NCI-H2227 (cell line): ENCODE results near the gene DDX17.
A peak's percentile ranks its signal among the peaks of the same experiment; 100 is the strongest.
"Not testable (repeated sequence)": the region's sequence is repeated elsewhere in the genome, so short reads cannot be mapped to it uniquely, and the experiment has no call there.

Experiments used
- DNase-seq: peaks from one replicate; lab custom pipeline; 2025; ENCODE audit not compliant: unreplicated experiment; lab: John Stamatoyannopoulos, UW

DDX17 gene

DNA sequence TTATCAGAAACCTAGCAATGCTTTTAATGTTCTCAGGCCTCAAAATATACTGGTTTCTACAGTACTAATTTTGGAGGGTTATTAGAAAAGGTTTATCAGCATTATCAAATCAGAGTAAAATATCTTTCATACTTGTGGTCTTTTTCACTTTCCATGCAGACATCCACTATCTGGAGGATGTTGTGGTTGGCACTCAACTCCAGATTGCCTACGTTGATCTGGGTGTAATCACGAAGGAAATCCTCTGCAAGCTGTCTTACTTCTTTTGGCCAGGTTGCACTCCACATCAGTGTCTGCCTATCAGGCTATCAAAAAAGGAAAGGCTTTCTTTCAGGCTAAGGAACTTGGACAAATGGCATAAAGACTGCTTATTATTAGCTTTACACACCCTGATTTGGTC is 11.6 kb downstream of the DDX17 start:
- no peak for DNase-seq

DNA sequence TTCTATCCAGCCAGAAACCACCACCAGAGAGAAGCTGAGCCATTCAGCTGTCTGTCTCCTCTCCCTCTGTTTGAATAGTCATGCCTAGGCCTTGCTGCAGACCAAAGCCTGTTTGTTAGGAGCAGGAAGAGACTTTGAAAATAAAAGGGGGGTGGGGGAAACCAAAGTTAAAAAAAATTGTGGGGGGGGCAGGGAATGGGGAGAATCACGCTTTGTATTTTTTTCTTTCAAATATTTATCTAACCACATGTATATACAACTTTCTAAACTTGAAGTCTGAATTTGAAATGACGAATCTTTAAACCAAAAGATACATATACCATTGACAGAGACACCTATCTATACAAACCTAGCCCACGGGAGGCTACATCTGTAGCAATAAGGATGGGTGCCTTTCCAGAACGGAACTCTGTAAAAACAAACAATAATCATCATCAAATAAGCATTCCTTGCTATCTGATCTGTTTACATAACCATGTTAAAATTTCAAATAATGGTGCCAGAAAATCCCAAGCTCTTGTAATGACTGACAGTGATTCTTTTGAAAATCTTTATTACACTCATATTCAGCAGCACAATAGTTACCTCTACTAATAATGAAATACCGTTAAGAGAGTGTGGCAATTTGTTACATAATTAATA is 14.3 kb downstream of the DDX17 start:
- DNase-seq: no peak

DNA sequence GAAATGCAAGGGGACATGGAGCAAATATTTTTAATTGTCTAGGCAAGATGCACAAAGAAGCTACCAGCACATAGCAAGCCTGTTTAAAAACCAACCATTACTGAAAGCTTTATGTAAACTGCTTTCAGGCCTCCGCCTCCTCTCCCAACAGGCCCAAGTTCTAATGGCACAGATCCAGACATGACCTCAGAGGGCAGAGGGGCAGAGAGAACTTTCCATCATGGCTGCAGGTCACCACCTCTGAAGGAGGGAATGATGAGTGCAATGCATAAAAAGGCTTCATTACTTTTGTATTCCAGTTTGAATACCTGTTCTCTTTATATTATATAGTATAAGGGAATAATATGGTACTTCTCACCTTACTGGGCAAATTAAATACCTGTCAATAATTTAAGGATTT is 15.2 kb downstream of the DDX17 start:
- DNase-seq: no peak

DNA sequence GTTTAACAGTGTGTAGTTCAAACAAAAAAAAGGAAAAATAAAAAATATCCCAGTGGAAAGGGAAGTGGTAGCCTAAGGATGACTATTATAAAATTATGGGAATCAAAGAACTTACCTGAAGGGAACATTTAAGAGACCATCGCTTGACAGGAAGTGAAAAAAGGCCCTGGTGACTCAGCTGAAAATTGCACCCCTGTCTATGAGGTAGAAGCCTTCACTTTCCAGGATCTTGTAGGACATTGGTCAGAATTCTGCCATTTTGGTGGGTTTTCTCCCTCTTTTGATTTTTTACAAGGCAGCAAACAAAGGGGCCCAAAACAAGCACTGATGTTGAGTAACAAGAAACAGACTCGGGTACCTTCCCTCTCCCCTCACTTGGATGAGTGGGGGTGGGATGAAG is 15.6 kb downstream of the DDX17 start:
- DNase-seq: no peak

DNA sequence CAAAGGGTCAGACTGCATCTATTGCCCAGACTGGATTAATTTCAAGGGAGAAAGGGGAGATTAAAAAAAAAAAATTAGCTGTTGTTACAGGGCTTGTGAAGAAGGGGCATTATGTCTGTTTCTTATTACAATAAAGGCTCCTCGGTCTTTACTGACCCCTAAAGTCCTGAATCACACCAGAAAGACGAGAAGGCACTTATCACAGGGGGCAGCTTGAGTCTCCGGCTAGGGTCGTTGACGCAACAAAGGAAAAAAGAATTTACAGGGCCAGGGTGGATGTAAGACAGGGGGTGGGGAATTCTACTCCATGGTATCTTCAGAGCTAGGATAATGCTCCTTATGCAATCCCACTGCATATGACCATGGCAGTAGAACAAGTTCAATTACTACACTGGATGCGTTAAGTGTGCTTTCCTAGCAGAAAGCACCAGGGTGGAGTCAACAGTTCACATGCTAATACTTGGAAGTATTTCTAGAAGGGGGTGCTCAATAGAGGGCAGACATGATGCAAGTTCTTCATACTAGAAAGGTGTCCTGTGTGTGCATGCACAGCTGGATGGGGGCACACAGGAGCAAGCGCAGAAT is 16.5 kb downstream of the DDX17 start:
- peak; percentile 65 for DNase-seq

DNA sequence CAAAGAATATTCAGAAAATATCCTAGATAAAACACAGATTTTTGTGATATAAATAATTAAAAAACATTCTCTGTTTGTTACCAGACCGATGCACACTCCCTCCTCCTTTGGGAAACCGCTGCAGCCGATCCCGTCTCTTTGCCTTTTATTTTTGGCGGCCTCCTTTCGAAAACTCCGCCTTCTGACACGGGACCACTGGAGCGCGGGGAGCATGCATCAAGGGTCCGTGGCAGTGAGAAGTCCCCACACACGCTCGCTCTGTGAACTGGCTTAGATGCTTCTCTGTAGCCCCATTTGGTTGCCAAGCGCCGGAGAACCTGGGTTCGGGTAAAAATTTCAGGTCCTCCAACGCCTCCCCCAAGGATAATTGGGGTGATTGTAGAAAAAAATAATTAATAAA is 17.0 kb downstream of the DDX17 start:
- DNase-seq: no peak

DNA sequence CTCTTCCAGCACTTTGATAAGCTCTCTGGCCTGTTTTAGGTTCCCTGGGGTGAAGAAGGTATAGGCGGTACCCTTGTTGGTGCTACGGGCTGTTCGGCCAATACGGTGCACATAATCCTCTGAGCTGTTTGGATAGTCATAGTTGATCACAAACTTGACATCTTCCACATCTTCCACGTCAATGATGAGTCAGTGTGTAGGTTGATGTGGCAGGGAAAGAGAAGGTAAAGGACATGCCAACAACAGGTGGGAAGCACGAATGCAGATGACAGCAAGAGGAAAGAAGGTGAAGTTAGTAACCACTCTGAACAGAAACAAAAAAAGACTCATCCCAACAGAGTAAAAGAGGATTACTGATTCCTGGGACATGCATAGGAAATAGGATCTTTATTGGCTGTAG is 18.2 kb downstream of the DDX17 start:
- no peak for DNase-seq

DNA sequence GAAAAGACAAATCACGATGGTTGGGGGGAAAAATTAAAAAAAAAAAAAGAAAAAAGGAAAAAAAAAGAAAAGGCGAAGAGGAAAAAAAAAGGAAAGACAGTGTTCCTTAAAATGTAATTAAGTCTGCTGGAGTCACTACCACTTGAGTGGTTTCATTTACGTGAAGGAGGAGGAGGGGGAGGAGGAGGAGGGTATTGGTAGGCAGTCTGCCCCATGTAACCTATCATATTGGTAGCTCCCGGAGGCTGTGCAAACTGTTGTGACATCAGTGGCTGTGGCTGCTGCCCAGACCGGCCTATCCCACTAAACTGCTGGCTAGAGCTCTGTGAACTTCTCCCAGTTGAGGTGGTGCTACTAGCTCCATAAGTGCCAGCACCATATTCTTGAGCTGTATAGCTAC is 20.3 kb downstream of the DDX17 start:
- no peak for DNase-seq

DNA sequence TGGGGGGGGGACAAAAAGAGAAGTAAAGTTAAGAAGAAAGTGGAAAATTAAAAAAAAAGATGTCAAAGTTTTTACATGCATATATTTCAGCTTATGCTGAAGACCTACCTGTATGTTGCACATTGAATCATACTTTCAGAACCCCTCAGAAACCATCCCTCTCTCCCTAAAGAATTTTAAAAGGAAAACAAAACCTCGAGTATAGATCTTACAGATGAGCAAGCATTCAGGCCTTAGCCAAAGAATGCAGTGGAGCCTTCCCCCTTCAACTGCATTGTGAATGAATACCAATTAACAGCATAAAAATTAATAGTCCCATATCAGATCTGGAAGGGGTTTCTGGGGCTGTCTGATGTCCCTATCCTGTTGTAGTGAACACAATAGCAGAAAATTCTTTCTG is 21.9 kb downstream of the DDX17 start:
- no peak for DNase-seq

DNA sequence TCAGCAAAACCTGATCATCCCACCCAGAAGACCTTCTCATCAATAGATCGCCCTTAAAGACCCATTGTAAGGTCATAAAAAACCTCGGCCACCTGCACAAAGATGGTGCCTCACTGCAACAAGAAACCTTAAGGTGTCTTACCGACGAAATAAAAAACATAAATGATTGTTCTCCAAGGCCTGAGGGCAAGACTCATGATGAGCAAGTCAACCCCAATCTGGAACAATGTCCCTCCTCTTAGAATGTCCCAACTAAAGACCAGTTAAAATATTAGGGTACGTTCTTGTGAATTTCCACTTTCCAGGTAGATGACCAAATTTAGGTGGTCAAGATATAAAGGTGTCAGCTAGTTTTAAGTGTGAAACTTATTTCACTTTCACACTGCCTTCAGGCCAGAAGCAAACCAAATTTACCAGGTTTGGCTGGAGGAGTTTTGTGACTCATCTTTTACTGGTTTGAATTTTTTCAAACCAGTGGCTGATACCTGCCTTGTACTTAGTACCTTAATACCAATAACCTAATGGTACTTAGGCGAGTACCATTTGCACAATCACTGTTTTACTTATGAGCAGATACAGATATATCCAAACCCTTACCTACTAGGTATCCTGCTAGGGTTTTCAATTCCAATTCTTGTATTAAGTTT is 23.3 kb downstream of the DDX17 start:
- DNase-seq: no peak

DNA sequence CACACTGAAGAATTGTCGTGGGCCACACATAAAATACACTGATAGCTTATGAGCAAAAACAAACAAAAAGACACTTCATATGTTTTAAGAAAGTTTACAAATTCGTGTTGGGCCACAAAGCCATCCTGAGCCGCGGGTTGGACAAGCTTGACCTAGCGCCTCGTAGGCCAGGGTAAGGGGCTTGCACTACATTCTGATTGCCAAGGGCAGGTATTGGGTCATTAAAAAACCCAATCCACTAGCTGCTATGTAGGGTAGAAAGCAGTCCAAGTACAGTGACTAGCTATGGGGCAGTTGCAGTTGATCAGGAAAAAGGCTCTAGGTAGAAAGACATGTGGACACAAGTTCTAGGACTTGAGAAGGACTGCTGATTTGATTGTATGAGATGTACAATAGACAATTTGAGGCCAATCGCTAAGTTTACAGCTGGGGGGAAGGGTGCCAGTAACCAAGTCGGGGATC is 24.2 kb downstream of the DDX17 start:
- no peak for DNase-seq

DNA sequence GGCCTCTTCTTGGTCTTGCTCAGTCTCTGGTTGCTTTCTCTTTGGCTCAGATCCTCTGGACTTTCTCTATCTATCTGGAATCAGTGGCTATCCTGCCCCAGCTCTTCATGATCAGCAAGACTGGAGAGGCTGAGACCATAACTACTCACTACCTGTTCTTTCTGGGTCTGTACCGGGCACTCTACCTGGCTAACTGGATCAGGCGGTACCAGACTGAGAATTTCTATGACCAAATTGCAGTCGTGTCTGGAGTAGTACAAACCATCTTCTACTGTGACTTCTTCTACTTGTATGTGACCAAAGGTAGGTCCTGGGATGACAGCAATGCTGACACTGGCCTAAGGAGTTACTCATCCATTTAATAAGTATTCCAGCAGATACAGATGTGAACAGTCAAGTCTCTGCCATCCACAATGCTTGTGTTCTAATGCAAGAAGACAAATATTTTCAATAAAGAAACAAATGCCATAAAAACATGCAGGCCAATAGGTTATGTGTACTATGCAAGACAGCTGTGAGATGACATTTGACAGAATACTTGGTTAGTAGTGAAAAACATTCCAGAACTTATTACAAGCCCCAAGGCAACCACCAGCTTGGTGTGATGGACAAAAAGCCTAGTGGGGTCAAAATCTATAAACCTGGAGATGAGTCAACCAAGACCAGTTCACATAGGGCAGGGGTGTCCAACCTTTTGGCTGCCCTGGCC is 24.8 kb downstream of the DDX17 start:
- no peak for DNase-seq

DNA sequence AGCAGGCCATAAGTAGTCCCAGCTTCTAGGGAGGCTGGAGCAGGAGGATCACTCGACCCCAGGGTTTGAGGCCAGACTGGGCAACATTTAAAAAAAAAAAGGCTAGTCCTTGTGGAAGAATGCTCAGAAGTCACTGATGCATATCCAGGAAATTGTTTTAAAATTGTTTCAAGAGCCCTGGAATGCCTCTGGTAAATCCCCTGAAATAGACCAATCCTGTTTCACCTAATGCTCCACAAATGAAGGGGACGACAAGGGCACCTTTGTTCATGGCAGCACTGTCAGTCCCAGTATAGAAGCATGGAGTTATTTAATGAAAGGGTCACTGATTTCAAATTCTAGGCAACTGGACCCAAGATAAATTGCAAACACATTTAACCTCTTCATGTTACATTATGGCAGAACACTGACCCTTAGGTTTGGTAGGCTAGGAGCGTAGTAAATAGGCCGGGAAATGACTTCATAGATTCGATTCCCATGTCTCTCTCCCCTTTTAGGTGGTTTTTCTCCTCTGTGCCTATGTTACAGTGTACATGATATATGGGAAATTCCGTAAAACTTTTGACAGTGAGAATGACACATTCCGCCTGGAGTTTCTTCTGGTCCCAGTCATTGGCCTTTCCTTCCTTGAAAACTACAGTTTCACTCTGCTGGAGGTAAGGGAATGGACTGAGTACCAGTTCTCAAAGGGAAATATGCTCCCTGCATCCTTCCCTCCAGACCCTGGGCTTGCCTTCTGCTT is 26.8 kb downstream of the DDX17 start:
- no peak for DNase-seq

DNA sequence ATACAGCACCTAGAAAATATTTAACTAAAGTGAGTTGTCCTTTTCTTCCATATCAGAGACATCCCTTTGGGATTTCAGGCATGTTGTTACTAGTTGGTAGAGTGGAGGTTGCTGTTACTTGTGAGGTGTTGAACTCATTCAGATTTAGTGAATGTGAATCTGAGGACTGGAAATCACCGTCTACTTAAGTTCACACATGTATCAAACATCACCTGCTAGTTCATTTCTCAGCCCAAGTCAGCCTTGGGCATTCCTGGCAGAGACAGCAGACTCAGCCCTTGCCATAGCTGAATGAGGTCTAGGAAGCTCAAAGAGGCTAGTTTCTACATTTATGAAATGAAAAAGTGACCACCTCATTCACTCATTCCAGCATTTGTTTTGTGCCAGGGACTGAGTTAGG is 28.5 kb downstream of the DDX17 start:
- no peak for DNase-seq

DNA sequence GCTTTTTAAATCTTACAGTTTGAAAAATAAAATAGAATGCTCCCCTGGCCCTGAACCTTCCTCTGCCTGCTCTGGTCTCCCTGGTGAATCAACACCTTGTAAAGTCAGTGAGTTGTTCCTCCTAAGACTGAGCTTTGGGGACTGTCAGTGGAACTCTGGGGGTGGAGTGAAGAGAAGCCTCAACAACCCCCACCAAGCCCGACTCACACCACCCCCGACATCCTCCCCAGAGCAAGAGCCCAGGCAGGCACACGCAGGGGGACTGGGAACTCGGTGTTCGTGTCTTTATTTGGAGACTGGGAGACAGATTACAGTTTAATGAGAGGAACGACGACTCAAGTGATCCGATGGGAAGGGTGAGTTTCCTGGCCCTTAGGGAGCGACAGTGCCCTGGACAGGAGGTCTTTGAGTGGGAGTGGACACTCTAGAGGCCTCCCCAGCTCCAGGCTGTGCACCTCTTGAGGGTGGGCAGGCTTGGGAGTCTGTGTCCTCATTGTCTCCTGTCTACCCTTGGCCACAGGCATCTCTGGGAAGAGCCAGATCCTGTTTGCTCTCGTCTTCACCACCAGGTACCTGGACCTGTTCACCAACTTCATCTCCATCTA is 32.0 kb downstream of the DDX17 start:
- DNase-seq: no peak

DNA sequence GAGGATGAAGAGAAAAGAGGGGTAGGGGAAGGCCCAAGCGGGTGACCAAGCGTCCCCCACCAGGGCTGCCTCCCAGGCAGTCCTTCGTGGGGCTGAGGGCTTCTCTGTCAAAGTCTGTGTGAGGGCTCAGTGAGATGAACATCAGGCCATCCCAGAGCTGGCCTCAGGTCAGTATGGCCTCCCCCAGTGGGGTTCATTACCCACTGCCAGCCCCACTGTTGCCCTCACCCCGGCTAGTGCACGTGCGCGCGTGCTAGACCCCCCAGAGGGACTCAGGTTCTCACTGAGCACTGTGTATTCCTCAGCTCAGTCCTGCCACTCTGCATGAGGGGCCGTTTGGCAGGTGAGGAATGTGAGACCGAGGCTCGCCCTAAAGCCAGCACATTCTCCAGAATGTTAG is 34.9 kb downstream of the DDX17 start:
- DNase-seq: no peak

DNA sequence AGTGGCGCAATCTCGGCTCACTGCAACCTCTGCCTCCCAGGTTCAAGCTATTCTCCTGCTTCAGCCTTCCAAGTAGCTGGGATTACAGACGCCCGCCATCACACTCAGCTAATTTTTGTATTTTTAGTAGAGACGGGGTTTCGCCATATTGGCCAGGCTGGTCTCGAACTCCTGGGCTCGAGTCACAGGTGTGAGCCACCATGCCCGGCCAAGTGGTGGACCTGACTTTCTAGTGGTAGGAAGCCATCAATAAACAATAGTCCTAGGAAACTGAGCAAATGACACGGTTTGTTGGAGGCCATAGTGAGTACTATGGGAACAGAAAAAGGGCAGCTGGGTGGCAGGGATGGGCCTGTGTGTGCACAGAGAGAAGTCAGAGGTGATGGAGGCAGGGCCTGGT is 35.9 kb downstream of the DDX17 start:
- DNase-seq: not testable (repeated sequence)

DNA sequence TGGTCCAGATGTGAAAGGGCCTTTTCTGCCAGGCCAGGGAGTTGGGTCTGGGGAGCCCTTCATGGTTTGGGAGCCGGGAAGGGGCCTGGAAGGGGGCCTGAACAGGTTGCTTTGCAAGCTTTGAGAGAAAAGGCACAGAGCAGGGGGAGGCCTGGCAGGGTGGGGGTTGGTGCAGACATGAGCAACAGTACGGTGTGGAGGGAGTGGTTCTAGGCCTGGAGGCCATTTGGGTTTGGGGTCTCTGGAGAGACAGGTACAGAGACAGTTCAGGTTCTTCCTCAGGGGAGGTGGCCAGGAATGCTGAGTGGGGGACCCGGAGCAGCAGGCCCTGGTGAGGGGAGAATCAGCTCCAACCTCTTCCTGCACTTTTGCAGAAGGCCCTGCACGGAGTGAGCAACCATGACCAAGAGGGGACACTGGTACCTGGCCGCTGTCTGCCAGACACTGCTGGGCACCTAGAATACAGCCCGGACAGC is 36.8 kb downstream of the DDX17 start:
- DNase-seq: no peak

DNA sequence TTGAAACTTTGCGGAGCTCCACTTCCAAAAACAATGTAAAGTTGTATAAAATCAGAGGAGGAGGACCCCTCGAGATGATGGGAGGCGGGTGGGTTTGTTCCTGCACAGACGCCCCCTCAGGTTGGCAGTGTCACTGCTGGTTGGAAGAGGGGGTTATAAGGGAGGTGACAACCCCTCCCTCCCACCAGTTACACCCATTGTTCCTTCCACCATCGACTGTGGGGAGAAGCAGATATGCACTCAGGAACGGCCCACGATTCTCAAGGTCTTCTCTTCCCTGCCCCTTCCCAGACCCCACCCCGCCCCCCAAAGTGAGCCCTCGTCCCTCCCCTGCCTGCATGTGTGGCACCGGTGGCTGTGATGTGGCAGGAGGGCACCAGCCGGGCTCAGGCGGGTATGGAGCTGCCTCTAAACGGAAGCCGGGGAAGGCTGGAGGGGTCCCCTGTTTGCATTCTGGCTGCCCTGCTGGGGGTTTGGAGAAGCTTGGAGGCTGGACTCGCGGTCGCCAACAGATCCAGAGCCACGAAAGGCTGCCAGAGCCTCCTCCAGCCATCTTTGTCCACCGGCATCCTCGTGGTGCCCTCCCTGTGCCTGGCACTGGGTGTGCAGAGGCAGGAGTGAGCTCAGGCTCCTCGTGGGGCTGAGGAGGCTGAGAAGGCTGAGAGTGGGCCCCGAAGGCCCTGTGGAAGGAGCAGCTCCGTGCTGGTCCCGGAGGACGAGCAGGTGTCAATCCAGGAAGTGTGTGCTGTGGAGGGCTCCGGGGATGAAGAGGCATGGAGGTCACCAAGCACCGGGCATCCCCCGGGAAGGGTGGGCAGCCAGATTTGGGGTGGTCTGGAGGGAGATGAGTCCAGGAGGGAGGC is 37.4 kb downstream of the DDX17 start:
- DNase-seq: peak; percentile 16

DNA sequence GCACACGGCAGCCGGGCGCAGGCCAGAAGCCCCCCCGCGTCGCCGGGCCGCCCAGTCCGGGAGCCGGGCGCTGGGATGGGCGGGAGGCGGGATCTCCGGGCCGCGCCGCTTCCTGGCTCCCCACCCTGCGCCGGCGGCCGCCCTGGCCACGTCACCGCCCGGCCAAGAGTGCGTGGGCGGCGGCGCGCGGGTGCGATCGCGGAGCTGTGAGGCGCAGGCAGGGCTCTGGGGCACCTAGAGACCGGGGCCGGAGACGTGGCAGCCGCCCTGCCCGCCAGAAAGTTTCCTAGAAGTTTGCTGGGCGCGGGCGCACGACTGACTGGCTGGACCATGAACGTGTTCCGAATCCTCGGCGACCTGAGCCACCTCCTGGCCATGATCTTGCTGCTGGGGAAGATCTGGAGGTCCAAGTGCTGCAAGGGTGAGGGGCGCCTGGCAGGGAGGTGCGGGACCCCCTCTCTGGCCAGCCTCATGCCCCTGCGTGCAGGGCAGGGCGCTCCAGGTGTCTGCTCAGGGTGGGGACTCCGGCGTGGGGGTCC is 38.1 kb downstream of the DDX17 start, which contains the start of gene KDELR3:
Gene KDELR3 (plus strand): TSS at position 193 of the 539 bp plus-strand sequence. CDS start 138 bp downstream, at position 331.
- peak; percentile 41 for DNase-seq
